ENCODE measurements around the gene PGM5. TPM values are rescaled to one million over a fixed set of nuclear protein-coding genes. Genes with fewer than 3 reads are reported as not detected.
"Not testable (repeated sequence)": the region's sequence is repeated elsewhere in the genome, so short reads cannot be mapped to it uniquely, and the experiment has no call there.

Gene PGM5
- total RNA-seq, 3 donors from 2014 or later (not counting 1 experiment from before 2014, with no cell fraction given): 0.43 to 1.8 TPM; not detected in 1

- intact Hi-C loops (cut with micrococcal nuclease); H3K9me3 Mint-ChIP-seq; H3K4me3 ChIP-seq (ENCODE audit: low read length); H3K4me1 ChIP-seq (ENCODE audit: control insufficient read depth, insufficient read depth, low read length); H3K27ac Mint-ChIP-seq; H3K9me3 ChIP-seq (ENCODE audit: control insufficient read depth, insufficient read depth, low read length); H3K4me3 Mint-ChIP-seq; H3K27me3 ChIP-seq (ENCODE audit: control insufficient read depth, insufficient read depth, low read length); H3K36me3 Mint-ChIP-seq; H3K27me3 Mint-ChIP-seq (ENCODE audit: low read depth in 2 of 2); H3K36me3 ChIP-seq (ENCODE audit: control insufficient read depth, insufficient read depth, low read length); H3K4me1 Mint-ChIP-seq; H3K27ac ChIP-seq (ENCODE audit: low read length); DNase-seq; ATAC-seq: not testable (repeated sequence)
- 94% methylated on average over 4 of the region's 4 CpGs for WGBS (ENCODE audit: insufficient coverage)
These were observed 19.4 kb downstream of the PGM5 start for GRCh38 chr9:68375789-68376188.

- intact Hi-C loops (cut with micrococcal nuclease); H3K27ac ChIP-seq (ENCODE audit: low read length); H3K4me1 ChIP-seq (ENCODE audit: control insufficient read depth, insufficient read depth, low read length); H3K4me3 ChIP-seq (ENCODE audit: low read length); H3K27me3 ChIP-seq (ENCODE audit: control insufficient read depth, insufficient read depth, low read length); H3K27ac Mint-ChIP-seq; H3K9me3 ChIP-seq (ENCODE audit: control insufficient read depth, insufficient read depth, low read length); H3K4me1 Mint-ChIP-seq; ATAC-seq; H3K9me3 Mint-ChIP-seq; DNase-seq; H3K4me3 Mint-ChIP-seq; H3K36me3 ChIP-seq (ENCODE audit: control insufficient read depth, insufficient read depth, low read length): not testable (repeated sequence)
- no CpG with 5 or more reads among the region's 1 CpG for WGBS (ENCODE audit: insufficient coverage)
- H3K27me3 Mint-ChIP-seq (ENCODE audit: low read depth in 2 of 2): peaks cover 16 to 17% of the 10 kb centered on the region in 2 donors
- peaks cover 15% of the 10 kb centered on the region for H3K36me3 Mint-ChIP-seq
These were observed 21.3 kb downstream of the PGM5 start for GRCh38 chr9:68377723-68378122.

GRCh38 chr9:68383894-68384293, 27.5 kb downstream of the PGM5 start:
- ATAC-seq; H3K27ac ChIP-seq (ENCODE audit: low read length): not testable (repeated sequence)

GRCh38 chr9:68389558-68389957, 33.1 kb downstream of the PGM5 start:
- intact Hi-C loops (cut with micrococcal nuclease); H3K36me3 Mint-ChIP-seq; H3K36me3 ChIP-seq (ENCODE audit: control insufficient read depth, insufficient read depth, low read length); H3K9me3 Mint-ChIP-seq; H3K4me3 Mint-ChIP-seq; H3K4me1 Mint-ChIP-seq; H3K4me1 ChIP-seq (ENCODE audit: control insufficient read depth, insufficient read depth, low read length); ATAC-seq; H3K27me3 ChIP-seq (ENCODE audit: control insufficient read depth, insufficient read depth, low read length); DNase-seq; H3K27ac Mint-ChIP-seq; H3K4me3 ChIP-seq (ENCODE audit: low read length); H3K27me3 Mint-ChIP-seq (ENCODE audit: low read depth in 2 of 2); H3K27ac ChIP-seq (ENCODE audit: low read length); H3K9me3 ChIP-seq (ENCODE audit: control insufficient read depth, insufficient read depth, low read length): not testable (repeated sequence)
- whole genome bisulfite sequencing (ENCODE audit: insufficient coverage): 84% methylated on average over 2 of the region's 4 CpGs

More at GRCh38 chr9:68383894-68384293, 27.5 kb downstream of the PGM5 start:
- DNase-seq; H3K36me3 ChIP-seq (ENCODE audit: control insufficient read depth, insufficient read depth, low read length); H3K9me3 Mint-ChIP-seq; H3K4me1 ChIP-seq (ENCODE audit: control insufficient read depth, insufficient read depth, low read length); H3K9me3 ChIP-seq (ENCODE audit: control insufficient read depth, insufficient read depth, low read length); H3K4me1 Mint-ChIP-seq; H3K4me3 ChIP-seq (ENCODE audit: low read length); intact Hi-C loops (cut with micrococcal nuclease); H3K27ac Mint-ChIP-seq; H3K27me3 ChIP-seq (ENCODE audit: control insufficient read depth, insufficient read depth, low read length); H3K4me3 Mint-ChIP-seq: not testable (repeated sequence)
- peaks cover 15% of the 10 kb centered on the region for H3K36me3 Mint-ChIP-seq
- WGBS (ENCODE audit: insufficient coverage): 0% methylated on average over 1 of the region's 1 CpG
- peaks cover 10 to 16% of the 10 kb centered on the region in 2 donors for H3K27me3 Mint-ChIP-seq (ENCODE audit: low read depth in 2 of 2)

- H3K27ac Mint-ChIP-seq; H3K9me3 Mint-ChIP-seq; ATAC-seq; H3K36me3 Mint-ChIP-seq; H3K4me1 Mint-ChIP-seq; H3K4me3 ChIP-seq (ENCODE audit: low read length); H3K4me1 ChIP-seq (ENCODE audit: control insufficient read depth, insufficient read depth, low read length); H3K27me3 Mint-ChIP-seq (ENCODE audit: low read depth in 2 of 2); H3K36me3 ChIP-seq (ENCODE audit: control insufficient read depth, insufficient read depth, low read length); DNase-seq; H3K4me3 Mint-ChIP-seq; H3K9me3 ChIP-seq (ENCODE audit: control insufficient read depth, insufficient read depth, low read length); H3K27ac ChIP-seq (ENCODE audit: low read length); intact Hi-C loops (cut with micrococcal nuclease); H3K27me3 ChIP-seq (ENCODE audit: control insufficient read depth, insufficient read depth, low read length): not testable (repeated sequence)
- WGBS (ENCODE audit: insufficient coverage): no CpG with 5 or more reads among the region's 1 CpG
These were observed 34.3 kb downstream of the PGM5 start for GRCh38 chr9:68390737-68391136.

GRCh38 chr9:68396411-68397094, 40.1 kb downstream of the PGM5 start:
- H3K4me3 ChIP-seq (ENCODE audit: low read length); H3K36me3 ChIP-seq (ENCODE audit: control insufficient read depth, insufficient read depth, low read length); H3K36me3 Mint-ChIP-seq; H3K27ac Mint-ChIP-seq; H3K27me3 Mint-ChIP-seq (ENCODE audit: low read depth in 2 of 2); H3K9me3 Mint-ChIP-seq; DNase-seq; H3K4me1 ChIP-seq (ENCODE audit: control insufficient read depth, insufficient read depth, low read length); ATAC-seq; intact Hi-C loops (cut with micrococcal nuclease); H3K9me3 ChIP-seq (ENCODE audit: control insufficient read depth, insufficient read depth, low read length); H3K27me3 ChIP-seq (ENCODE audit: control insufficient read depth, insufficient read depth, low read length); H3K27ac ChIP-seq (ENCODE audit: low read length); H3K4me3 Mint-ChIP-seq: not testable (repeated sequence)
- WGBS (ENCODE audit: insufficient coverage): no CpG with 5 or more reads among the region's 1 CpG
- H3K4me1 Mint-ChIP-seq: peaks cover 13 to 15% of the 10 kb centered on the region in 2 donors

- H3K9me3 Mint-ChIP-seq; H3K4me3 Mint-ChIP-seq; H3K36me3 Mint-ChIP-seq; intact Hi-C loops (cut with micrococcal nuclease); H3K27ac ChIP-seq (ENCODE audit: low read length); H3K4me1 ChIP-seq (ENCODE audit: control insufficient read depth, insufficient read depth, low read length); ATAC-seq; H3K36me3 ChIP-seq (ENCODE audit: control insufficient read depth, insufficient read depth, low read length); H3K27me3 Mint-ChIP-seq (ENCODE audit: low read depth in 2 of 2); DNase-seq; H3K4me3 ChIP-seq (ENCODE audit: low read length); H3K27ac Mint-ChIP-seq; H3K9me3 ChIP-seq (ENCODE audit: control insufficient read depth, insufficient read depth, low read length); H3K27me3 ChIP-seq (ENCODE audit: control insufficient read depth, insufficient read depth, low read length): not testable (repeated sequence)
- peaks cover 13 to 15% of the 10 kb centered on the region in 2 donors for H3K4me1 Mint-ChIP-seq
- WGBS (ENCODE audit: insufficient coverage): 33% methylated on average over 2 of the region's 2 CpGs
These were observed 40.6 kb downstream of the PGM5 start for GRCh38 chr9:68397095-68397423.

GRCh38 chr9:68397796-68398195, 41.4 kb downstream of the PGM5 start:
- H3K4me3 Mint-ChIP-seq; H3K9me3 ChIP-seq (ENCODE audit: control insufficient read depth, insufficient read depth, low read length): not testable (repeated sequence)

More at GRCh38 chr9:68397796-68398195, 41.4 kb downstream of the PGM5 start:
- H3K27ac ChIP-seq (ENCODE audit: low read length); H3K27me3 Mint-ChIP-seq (ENCODE audit: low read depth in 2 of 2); DNase-seq; H3K4me1 ChIP-seq (ENCODE audit: control insufficient read depth, insufficient read depth, low read length); H3K27me3 ChIP-seq (ENCODE audit: control insufficient read depth, insufficient read depth, low read length); H3K4me3 ChIP-seq (ENCODE audit: low read length); H3K9me3 Mint-ChIP-seq; intact Hi-C loops (cut with micrococcal nuclease); H3K27ac Mint-ChIP-seq; H3K36me3 ChIP-seq (ENCODE audit: control insufficient read depth, insufficient read depth, low read length); H3K36me3 Mint-ChIP-seq: not testable (repeated sequence)
- H3K4me1 Mint-ChIP-seq: peaks cover 13 to 15% of the 10 kb centered on the region in 2 donors
- WGBS (ENCODE audit: insufficient coverage): 83% methylated on average over 1 of the region's 3 CpGs
- peak in 1 of 3 donors; percentile 7 for ATAC-seq
